HFFc6 (cell line): ENCODE data around the gene FAM227A. TPM values are rescaled to one million over a fixed set of nuclear protein-coding genes. Genes with fewer than 3 reads are reported as not detected.
"Not testable (repeated sequence)": the region's sequence is repeated elsewhere in the genome, so short reads cannot be mapped to it uniquely, and the experiment has no call there.

Experiments
- DNase-seq: peaks from one replicate; pipeline ENCODE4 v3.0.0-alpha.2; 2018
- H3K27ac Mint-ChIP-seq: 2 replicates; pipeline ENCODE4 v1.8.0; 2020; ENCODE audit warnings: mild to moderate bottlenecking, mixed read lengths
- H3K27me3 Mint-ChIP-seq: 2 replicates; pipeline ENCODE4 v1.8.0; 2021; ENCODE audit warnings: mild to moderate bottlenecking, moderate library complexity, mixed read lengths; ENCODE audit not compliant: insufficient read depth
- H3K36me3 Mint-ChIP-seq: 2 replicates; pipeline ENCODE4 v1.8.0; 2021; ENCODE audit warnings: low read depth, mixed read lengths
- H3K4me1 Mint-ChIP-seq: 2 replicates; pipeline ENCODE4 v1.8.0; 2020; ENCODE audit warnings: low read depth, mixed read lengths
- H3K4me3 Mint-ChIP-seq: 2 replicates; pipeline ENCODE4 v1.8.0; 2020; ENCODE audit warnings: mild to moderate bottlenecking, moderate library complexity, mixed read lengths
- H3K9me3 Mint-ChIP-seq: 2 replicates; pipeline ENCODE4 v1.8.0; 2020; ENCODE audit warnings: mild to moderate bottlenecking, mixed read lengths
- CTCF ChIP-seq: fragments of 200-600 bp; sonication (generic); IDR thresholded peaks from 2 replicates; pipeline ENCODE4 v1.5.0; 2021; ENCODE audit warnings: antibody characterized with exemption, mild to moderate bottlenecking
- total RNA-seq, 6 experiments: library from RNA; stranded (reverse); fragmentation: NEBNext Ultra II Directional; extraction: Animal tissue kit (Norgen Biotek cat#: 25700); gene quantifications; 2 replicates in 1 of 6; 3 replicates in 5 of 6; pipeline ENCODE4 v1.2.3, GENCODE V29; 2021

FAM227A gene
- total RNA-seq, 6 experiments from 2014 or later: 0.41 to 0.88 (median 0.80) TPM

- Mint-ChIP-seq H3K27me3 (no peaks in the 10 kb centered on the region; the same call in none of the 2 replicates), H3K27ac (no peak overlapping the region), H3K4me3 (no peak overlapping the region), H3K9me3 (no peaks in the 10 kb centered on the region), H3K4me1 (no peaks in the 10 kb centered on the region), H3K36me3 (no peaks in the 10 kb centered on the region)
- TF ChIP-seq CTCF: no peak
- DNase-seq: no peak
Observed at GRCh38 chr22:38629108-38629507, 27.1 kb downstream of the FAM227A start.

GRCh38 chr22:38628444-38628843 is 27.7 kb downstream of the FAM227A start:
- Mint-ChIP-seq H3K36me3 (no peaks in the 10 kb centered on the region), H3K4me3 (no peak overlapping the region)

GRCh38 chr22:38623351-38623750 is 32.8 kb downstream of the FAM227A start:
- Mint-ChIP-seq H3K27me3 (no peaks in the 10 kb centered on the region; the same call in 1 of the 2 replicates), H3K4me1 (no peaks in the 10 kb centered on the region), H3K4me3 (no peak overlapping the region), H3K36me3 (peaks cover 7% of the 10 kb centered on the region), H3K27ac (no peak overlapping the region), H3K9me3 (peaks cover 3% of the 10 kb centered on the region; the same call in 1 of the 2 replicates)
- DNase-seq: no peak
- no peak for TF ChIP-seq CTCF

More at GRCh38 chr22:38628444-38628843, 27.7 kb downstream of the FAM227A start:
- TF ChIP-seq CTCF: no peak
- H3K4me1 Mint-ChIP-seq: no peaks in the 10 kb centered on the region
- no peaks in the 10 kb centered on the region for H3K9me3 Mint-ChIP-seq
- DNase-seq: no peak
- H3K27ac Mint-ChIP-seq: no peak overlapping the region
- no peaks in the 10 kb centered on the region; the same call in none of the 2 replicates for H3K27me3 Mint-ChIP-seq

- H3K27me3 Mint-ChIP-seq: no peaks in the 10 kb centered on the region; the same call in 1 of the 2 replicates
- no peak for TF ChIP-seq CTCF
- no peak overlapping the region for H3K4me3 Mint-ChIP-seq
- peaks cover 23% of the 10 kb centered on the region for H3K36me3 Mint-ChIP-seq
- peaks cover 4% of the 10 kb centered on the region; the same call in 1 of the 2 replicates for H3K4me1 Mint-ChIP-seq
- H3K27ac Mint-ChIP-seq: no peak overlapping the region
- H3K9me3 Mint-ChIP-seq: peaks cover 8% of the 10 kb centered on the region; the same call in 1 of the 2 replicates
- no peak for DNase-seq
Observed at GRCh38 chr22:38618682-38619081, 37.5 kb downstream of the FAM227A start.

- H3K36me3 Mint-ChIP-seq: peaks cover 23% of the 10 kb centered on the region
- no peak overlapping the region for H3K27ac Mint-ChIP-seq
- DNase-seq: no peak
- no peak overlapping the region for H3K4me3 Mint-ChIP-seq
- no peak for TF ChIP-seq CTCF
- no peaks in the 10 kb centered on the region; the same call in 1 of the 2 replicates for H3K27me3 Mint-ChIP-seq
- H3K9me3 Mint-ChIP-seq: peaks cover 8% of the 10 kb centered on the region; the same call in 1 of the 2 replicates
- peaks cover 4% of the 10 kb centered on the region; the same call in 1 of the 2 replicates for H3K4me1 Mint-ChIP-seq
Observed at GRCh38 chr22:38618258-38618657, 37.9 kb downstream of the FAM227A start.

DNA sequence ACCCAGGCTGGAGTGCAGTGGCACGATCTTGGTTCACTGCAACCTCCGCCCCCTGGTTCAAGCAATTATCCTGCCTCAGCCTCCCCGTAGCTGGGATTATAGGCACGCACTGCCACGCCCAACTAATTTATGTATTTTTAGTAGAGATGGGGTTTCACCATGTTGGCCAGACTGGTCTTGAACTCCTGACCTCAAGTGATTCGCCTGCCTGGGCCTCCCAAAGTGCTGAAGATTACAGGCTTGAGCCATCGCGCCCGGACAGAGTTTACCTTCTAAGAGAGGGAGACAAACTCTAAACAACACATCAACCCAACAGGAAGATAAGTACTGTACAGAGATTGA is 41.2 kb downstream of the FAM227A start:
- H3K36me3 Mint-ChIP-seq: peaks cover 23% of the 10 kb centered on the region
- not testable (repeated sequence) for H3K9me3 Mint-ChIP-seq, H3K27me3 Mint-ChIP-seq, DNase-seq, H3K4me1 Mint-ChIP-seq, H3K27ac Mint-ChIP-seq, H3K4me3 Mint-ChIP-seq
